ENCODE results near the gene CCDC141. TPM values are rescaled to one million over a fixed set of nuclear protein-coding genes. Genes with fewer than 3 reads are reported as not detected.
"Not testable (repeated sequence)": the region's sequence is repeated elsewhere in the genome, so short reads cannot be mapped to it uniquely, and the experiment has no call there.

Gene CCDC141
- total RNA-seq, 1 donor from 2014 or later, result 4.0 TPM

DNA sequence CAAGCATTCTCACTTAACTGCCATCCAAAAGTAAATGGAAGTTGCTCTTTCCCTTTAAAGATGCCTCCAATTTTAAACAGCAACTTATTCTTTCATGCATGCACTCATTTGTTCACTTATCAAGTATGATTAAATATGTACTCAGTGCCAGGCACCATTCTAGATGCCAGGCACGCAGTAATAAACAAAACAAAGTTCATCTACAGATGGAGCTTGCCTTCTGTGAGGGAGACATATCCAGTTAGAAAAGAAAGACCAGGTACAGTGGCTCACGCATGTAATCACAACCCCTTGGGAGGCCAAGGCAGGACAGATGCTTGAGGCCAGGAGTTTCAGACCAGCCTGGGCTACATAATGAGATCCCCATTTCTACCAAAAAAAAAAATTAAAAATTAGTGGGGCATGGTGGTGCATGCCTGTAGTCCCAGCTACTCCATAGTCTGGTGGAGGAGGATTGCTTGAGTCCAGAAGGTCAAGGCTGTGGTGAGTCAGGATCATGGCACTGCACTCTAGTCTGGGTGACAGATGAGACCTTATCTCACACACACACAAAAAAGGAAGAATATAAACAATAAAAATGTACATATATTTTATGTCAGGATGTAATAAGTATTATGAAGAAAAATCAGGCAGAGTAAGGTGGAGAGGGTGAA lies 19.2 kb upstream of the CCDC141 start:
- H3K4me3 Mint-ChIP-seq, result no peak overlapping the region
- no peaks in the 10 kb centered on the region for H3K4me1 Mint-ChIP-seq (ENCODE audit: unreplicated experiment)
- no peaks in the 10 kb centered on the region for H3K9me3 Mint-ChIP-seq
- TF ChIP-seq, protein P1, sequence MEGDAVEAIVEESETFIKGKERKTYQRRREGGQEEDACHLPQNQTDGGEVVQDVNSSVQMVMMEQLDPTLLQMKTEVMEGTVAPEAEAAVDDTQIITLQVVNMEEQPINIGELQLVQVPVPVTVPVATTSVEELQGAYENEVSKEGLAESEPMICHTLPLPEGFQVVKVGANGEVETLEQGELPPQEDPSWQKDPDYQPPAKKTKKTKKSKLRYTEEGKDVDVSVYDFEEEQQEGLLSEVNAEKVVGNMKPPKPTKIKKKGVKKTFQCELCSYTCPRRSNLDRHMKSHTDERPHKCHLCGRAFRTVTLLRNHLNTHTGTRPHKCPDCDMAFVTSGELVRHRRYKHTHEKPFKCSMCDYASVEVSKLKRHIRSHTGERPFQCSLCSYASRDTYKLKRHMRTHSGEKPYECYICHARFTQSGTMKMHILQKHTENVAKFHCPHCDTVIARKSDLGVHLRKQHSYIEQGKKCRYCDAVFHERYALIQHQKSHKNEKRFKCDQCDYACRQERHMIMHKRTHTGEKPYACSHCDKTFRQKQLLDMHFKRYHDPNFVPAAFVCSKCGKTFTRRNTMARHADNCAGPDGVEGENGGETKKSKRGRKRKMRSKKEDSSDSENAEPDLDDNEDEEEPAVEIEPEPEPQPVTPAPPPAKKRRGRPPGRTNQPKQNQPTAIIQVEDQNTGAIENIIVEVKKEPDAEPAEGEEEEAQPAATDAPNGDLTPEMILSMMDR (conservative IDR thresholded peaks at IDR 0.05), result no peak
- H3K36me3 Mint-ChIP-seq, result no peaks in the 10 kb centered on the region
- H3K27ac Mint-ChIP-seq, result no peak overlapping the region
- DNase-seq (ENCODE audit: extremely low spot score, unreplicated experiment), result no peak
- no peaks in the 10 kb centered on the region for H3K27me3 Mint-ChIP-seq

- DNase-seq (ENCODE audit: extremely low spot score, unreplicated experiment), result no peak
- Mint-ChIP-seq H3K4me1 (ENCODE audit: unreplicated experiment) (peaks cover 20% of the 10 kb centered on the region), H3K27me3 (no peaks in the 10 kb centered on the region), H3K27ac (peak overlapping the region; percentile 74), H3K4me3 (no peak overlapping the region), H3K36me3 (no peaks in the 10 kb centered on the region), H3K9me3 (no peaks in the 10 kb centered on the region)
- TF ChIP-seq, protein P1 (conservative IDR thresholded peaks at IDR 0.05), result no peak
These were observed 9.2 kb upstream of the CCDC141 start for GRCh38 chr2:179059026-179059700.

DNA sequence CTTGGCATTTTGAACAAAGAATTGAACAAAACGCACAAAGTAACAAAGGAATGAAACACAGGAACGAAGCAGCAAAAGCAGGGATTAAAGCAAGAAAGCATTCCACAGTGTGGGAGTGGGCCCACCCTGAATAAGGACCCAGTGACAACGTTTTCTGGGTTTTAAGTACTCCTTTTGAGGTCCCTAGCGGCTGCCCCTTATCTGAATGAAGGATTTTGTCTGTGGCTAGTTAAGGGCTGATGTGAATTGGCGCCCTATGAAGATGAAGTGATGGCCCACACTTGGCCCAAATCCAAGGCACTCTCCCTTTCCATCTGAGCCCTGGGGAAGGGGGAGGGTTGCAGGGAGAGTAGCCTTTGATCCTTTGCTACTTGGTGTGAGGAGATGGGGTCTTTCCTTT lies 7.8 kb upstream of the CCDC141 start:
- Mint-ChIP-seq H3K9me3 (no peaks in the 10 kb centered on the region), H3K27me3 (no peaks in the 10 kb centered on the region), H3K36me3 (no peaks in the 10 kb centered on the region), H3K4me1 (ENCODE audit: unreplicated experiment) (peaks cover 20% of the 10 kb centered on the region), H3K4me3 (no peak overlapping the region), H3K27ac (peak overlapping the region; percentile 74)
- TF ChIP-seq, protein P1 (conservative IDR thresholded peaks at IDR 0.05), result no peak
- DNase-seq (ENCODE audit: extremely low spot score, unreplicated experiment), result no peak

DNA sequence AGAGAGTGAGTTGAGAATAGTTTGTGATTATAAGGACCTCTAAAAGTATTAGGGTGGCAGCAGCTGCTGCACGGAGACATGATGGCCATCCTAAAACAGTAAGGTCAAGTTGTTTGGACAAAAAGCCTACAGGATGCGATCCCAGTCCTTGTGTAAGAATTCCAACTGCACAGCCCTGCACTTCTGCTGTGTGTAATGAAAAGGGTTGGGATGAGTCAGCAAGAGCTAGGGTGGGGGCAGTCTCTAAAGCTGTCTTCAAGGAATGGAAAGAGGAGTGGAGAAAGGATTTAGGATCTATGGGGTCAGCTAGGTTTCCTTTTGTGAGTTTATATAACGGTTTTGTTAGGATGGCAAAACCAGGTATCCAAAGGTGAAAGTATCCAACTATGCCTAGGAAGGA lies 3.6 kb upstream of the CCDC141 start:
- H3K4me3 Mint-ChIP-seq; H3K36me3 Mint-ChIP-seq; H3K9me3 Mint-ChIP-seq; H3K27ac Mint-ChIP-seq; H3K27me3 Mint-ChIP-seq; DNase-seq (ENCODE audit: extremely low spot score, unreplicated experiment): not testable (repeated sequence)
- peaks cover 27% of the 10 kb centered on the region for H3K4me1 Mint-ChIP-seq (ENCODE audit: unreplicated experiment)

DNA sequence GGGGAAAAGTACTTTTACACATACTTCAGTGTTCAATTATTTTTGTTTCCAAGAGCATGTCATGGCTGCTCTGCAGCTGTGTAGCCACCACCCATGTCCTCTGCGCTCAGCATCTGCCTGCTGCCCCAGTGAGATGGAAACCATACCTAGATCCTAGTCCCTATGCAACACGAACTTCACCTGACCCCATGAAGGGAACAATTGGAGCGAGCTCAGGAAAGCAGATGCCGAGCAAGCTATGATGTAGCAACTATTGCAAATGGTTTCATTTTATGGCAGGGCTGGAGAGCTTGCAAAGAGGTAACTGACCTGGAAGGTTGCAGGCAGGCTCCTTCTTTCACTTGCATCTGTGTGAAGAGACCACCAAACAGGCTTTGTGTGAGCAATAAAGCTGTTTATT lies 1.3 kb upstream of the CCDC141 start:
- DNase-seq (ENCODE audit: extremely low spot score, unreplicated experiment), result no peak
- Mint-ChIP-seq H3K36me3 (no peaks in the 10 kb centered on the region), H3K27me3 (no peaks in the 10 kb centered on the region), H3K9me3 (no peaks in the 10 kb centered on the region), H3K27ac (peak overlapping the region; percentile 43), H3K4me1 (ENCODE audit: unreplicated experiment) (peaks cover 26% of the 10 kb centered on the region), H3K4me3 (no peak overlapping the region)
- TF ChIP-seq, protein P1 (conservative IDR thresholded peaks at IDR 0.05), result no peak

DNA sequence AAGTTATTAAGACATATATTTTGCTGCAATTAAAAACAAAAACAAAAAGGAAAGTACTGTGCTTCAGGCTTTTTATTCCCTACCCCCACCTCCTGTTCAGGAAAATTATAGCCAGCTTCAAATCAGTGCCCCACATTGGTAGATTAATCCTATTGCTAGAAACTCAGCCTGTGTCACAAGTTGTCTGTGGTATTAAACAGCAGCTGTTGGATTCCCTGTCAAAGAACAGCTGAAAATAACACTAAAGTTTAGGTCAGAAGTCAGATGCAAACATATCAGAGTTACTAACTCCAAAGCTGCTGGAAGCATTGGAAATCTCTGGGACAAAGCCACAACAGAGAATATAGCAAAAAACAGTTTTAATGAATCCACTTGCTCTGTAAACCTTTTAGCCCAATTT lies 818 bp upstream of the CCDC141 start:
- H3K9me3 Mint-ChIP-seq, result no peaks in the 10 kb centered on the region
- peak overlapping the region; percentile 62 for H3K4me3 Mint-ChIP-seq
- peaks cover 26% of the 10 kb centered on the region for H3K4me1 Mint-ChIP-seq (ENCODE audit: unreplicated experiment)
- H3K27me3 Mint-ChIP-seq, result no peaks in the 10 kb centered on the region
- H3K27ac Mint-ChIP-seq, result peak overlapping the region; percentile 43
- DNase-seq (ENCODE audit: extremely low spot score, unreplicated experiment), result no peak
- TF ChIP-seq, protein P1 (conservative IDR thresholded peaks at IDR 0.05), result no peak
- no peaks in the 10 kb centered on the region for H3K36me3 Mint-ChIP-seq

All from type B pancreatic cell (in vitro differentiated cells).